H1 (cell line): ENCODE data around the gene LAMC1. TPM values are rescaled to one million over a fixed set of nuclear protein-coding genes. Genes with fewer than 3 reads are reported as not detected.

Source experiments
- CTCF ChIA-PET: fragments of 300-600 bp; sonication (Branson Sonifier 250); formaldehyde crosslinking; loops from one replicate; lab custom pipeline; 2021; ENCODE audit not compliant: partially characterized antibody; lab: Charles Lee
- POLR2A ChIA-PET: fragments of 300-600 bp; sonication (Branson Sonifier 250); formaldehyde crosslinking; loops from one replicate; lab custom pipeline; 2021; ENCODE audit warnings: inconsistent platforms; ENCODE audit not compliant: partially characterized antibody; lab: Charles Lee
- DNase-seq, 2 experiments: peaks; one replicate each; pipeline versions ENCODE4 v3.0.0 to v3.0.0-alpha.2; 2010 to 2022; ENCODE audit warnings: low spot score in 2 of 2, low read depth in 1 of 2, mixed read lengths in 1 of 2
- FAIRE-seq: peaks from 2 replicates; lab custom pipeline; 2011; peaks lifted over from hg19 to GRCh38; lab: Jason Lieb, UNC
- H2AFZ ChIP-seq: 2 replicates; pipeline ENCODE4 v1.8.1; 2012; ENCODE audit warnings: low read length, inconsistent platforms
- H2AK5ac ChIP-seq: 2 replicates; pipeline ENCODE4 v1.6.1; 2013; ENCODE audit warnings: low read depth, low read length
- H2BK120ac ChIP-seq: replicated peaks from 2 replicates; pipeline ENCODE3; 2013; ENCODE audit warnings: low read depth, low read length, inconsistent platforms
- H2BK12ac ChIP-seq: 2 replicates; pipeline ENCODE4 v1.6.1; 2013; ENCODE audit warnings: low read depth, low read length
- H2BK15ac ChIP-seq: 2 replicates; pipeline ENCODE4 v1.6.1; 2013; ENCODE audit warnings: low read length
- H2BK20ac ChIP-seq: 2 replicates; pipeline ENCODE4 v1.6.1; 2013; ENCODE audit warnings: low read length
- H2BK5ac ChIP-seq: 2 replicates; pipeline ENCODE4 v1.6.1; 2013; ENCODE audit warnings: low read depth, low read length
- H3K14ac ChIP-seq: 2 replicates; pipeline ENCODE4 v1.6.1; 2013; ENCODE audit warnings: inconsistent platforms; ENCODE audit not compliant: insufficient read length
- H3K18ac ChIP-seq: 2 replicates; pipeline ENCODE4 v1.6.1; 2013; ENCODE audit warnings: low read length; ENCODE audit errors: extremely low read depth
- H3K23ac ChIP-seq: 2 replicates; pipeline ENCODE4 v1.6.1; 2013; ENCODE audit warnings: inconsistent platforms; ENCODE audit not compliant: insufficient read length
- H3K23me2 ChIP-seq: 2 replicates; pipeline ENCODE4 v1.6.1; 2013; ENCODE audit warnings: low read depth, low read length
- H3K27ac ChIP-seq: 2 replicates; pipeline ENCODE4 v1.6.1; 2011; ENCODE audit warnings: low read depth, low read length, inconsistent platforms
- H3K27me3 ChIP-seq, 4 experiments: replicated peaks in 1 of 4; 1 replicate in 1 of 4; 2 replicates in 3 of 4; pipeline versions ENCODE4 v1.6.1 to v1.8.1; 2011 to 2013; ENCODE audit warnings: low read length in 3 of 4, mild to moderate bottlenecking in 3 of 4, inconsistent platforms in 2 of 4, mixed read lengths in 2 of 4, moderate library complexity in 1 of 4; ENCODE audit not compliant: control insufficient read depth in 3 of 4, insufficient read depth in 3 of 4; ENCODE audit errors: extremely low read depth in 1 of 4
- H3K36me3 ChIP-seq, 4 experiments: 2 replicates each; pipeline versions ENCODE4 v1.6.1 to v1.8.1; 2011 to 2013; ENCODE audit warnings: mild to moderate bottlenecking in 4 of 4, low read length in 3 of 4, moderate library complexity in 2 of 4, control low read depth in 1 of 4, inconsistent platforms in 1 of 4; ENCODE audit not compliant: insufficient read depth in 4 of 4, control insufficient read depth in 2 of 4
- H3K4ac ChIP-seq: replicated peaks from 2 replicates; pipeline ENCODE3; 2013; ENCODE audit warnings: low read length, low read depth, mixed read lengths, inconsistent platforms; ENCODE audit not compliant: insufficient read length
- H3K4me1 ChIP-seq, 4 experiments: replicated peaks in 1 of 4; 1 replicate in 1 of 4; 2 replicates in 3 of 4; pipeline versions ENCODE4 v1.6.1 to v1.8.1; 2011 to 2013; ENCODE audit warnings: low read length in 3 of 4, inconsistent platforms in 2 of 4, mixed read lengths in 1 of 4; ENCODE audit not compliant: insufficient read depth in 4 of 4, control insufficient read depth in 3 of 4
- H3K4me2 ChIP-seq, 2 experiments: 2 replicates each; pipeline versions ENCODE4 v1.6.1 to v1.8.1; 2011 to 2013; ENCODE audit warnings: low read depth in 2 of 2, low read length in 2 of 2, control low read depth in 1 of 2, inconsistent platforms in 1 of 2, mild to moderate bottlenecking in 1 of 2; ENCODE audit not compliant: insufficient read depth in 1 of 2
- H3K4me3 ChIP-seq, 4 experiments: fragments of 200-600, 300-600 bp in 1 of 4; sonication (generic), shearing (Covaris generic), sonication (Bioruptor Twin) in 1 of 4; 2 replicates each; pipeline versions ENCODE4 v1.5.1 to v1.8.1; 2011 to 2016; ENCODE audit warnings: low read length in 4 of 4, low read depth in 3 of 4, control low read depth in 2 of 4, inconsistent platforms in 2 of 4, mild to moderate bottlenecking in 2 of 4, mixed read lengths in 1 of 4, moderate library complexity in 1 of 4; ENCODE audit not compliant: insufficient read depth in 2 of 4; ENCODE audit errors: extremely low read depth in 1 of 4
- H3K56ac ChIP-seq: replicated peaks from 2 replicates; pipeline ENCODE3; 2013; ENCODE audit warnings: low read depth, mild to moderate bottlenecking, mixed read lengths, low read length, inconsistent platforms; ENCODE audit not compliant: insufficient read length
- H3K79me1 ChIP-seq: 2 replicates; pipeline ENCODE4 v1.6.1; 2013; ENCODE audit warnings: low read depth, low read length, control low read depth
- H3K79me2 ChIP-seq, 2 experiments: 2 replicates each; pipeline versions ENCODE4 v1.6.1 to v1.8.1; 2012 to 2013; ENCODE audit warnings: low read length in 2 of 2, mild to moderate bottlenecking in 2 of 2, inconsistent platforms in 1 of 2; ENCODE audit not compliant: insufficient read depth in 2 of 2, control insufficient read depth in 1 of 2
- H3K9ac ChIP-seq, 4 experiments: replicated peaks in 1 of 4; 1 replicate in 1 of 4; 2 replicates in 3 of 4; pipeline versions ENCODE4 v1.6.1 to v1.8.1; 2011 to 2013; ENCODE audit warnings: low read depth in 3 of 4, low read length in 3 of 4, control low read depth in 2 of 4, mild to moderate bottlenecking in 2 of 4, moderate library complexity in 2 of 4, inconsistent platforms in 1 of 4; ENCODE audit errors: extremely low read depth in 1 of 4
- H3K9me3 ChIP-seq, 2 experiments: 2 replicates each; pipeline versions ENCODE4 v1.6.1 to v1.8.1; 2012 to 2013; ENCODE audit warnings: mild to moderate bottlenecking in 2 of 2, moderate library complexity in 2 of 2, control low read depth in 1 of 2, inconsistent platforms in 1 of 2, low read depth in 1 of 2, low read length in 1 of 2, mixed read lengths in 1 of 2; ENCODE audit not compliant: insufficient read depth in 2 of 2
- H4K20me1 ChIP-seq, 2 experiments: replicated peaks in 1 of 2; 2 replicates each; pipeline versions ENCODE3 to v1.8.1; 2011 to 2013; ENCODE audit warnings: inconsistent platforms in 2 of 2, low read length in 2 of 2, mild to moderate bottlenecking in 1 of 2; ENCODE audit not compliant: insufficient read depth in 2 of 2, control insufficient read depth in 1 of 2
- H4K5ac ChIP-seq: 2 replicates; pipeline ENCODE4 v1.6.1; 2013; ENCODE audit warnings: low read length, low read depth, mixed read lengths, inconsistent platforms; ENCODE audit not compliant: insufficient read length
- H4K8ac ChIP-seq: 2 replicates; pipeline ENCODE4 v1.8.0; 2013; ENCODE audit warnings: mild to moderate bottlenecking, moderate library complexity, low read length, inconsistent platforms; ENCODE audit not compliant: insufficient read depth; ENCODE audit errors: extremely low read depth
- H4K91ac ChIP-seq: replicated peaks from 2 replicates; pipeline ENCODE3; 2013; ENCODE audit warnings: low read length, mixed read lengths, inconsistent platforms; ENCODE audit not compliant: insufficient read length
- CREB1 ChIP-seq: IDR thresholded peaks from 2 replicates; pipeline ENCODE4 v1.6.1; 2012; ENCODE audit warnings: inconsistent platforms
- TAF1 ChIP-seq: IDR thresholded peaks from 2 replicates; pipeline ENCODE4 v1.6.1; 2011; ENCODE audit warnings: mild to moderate bottlenecking, low read depth, low read length
- TEAD4 ChIP-seq: IDR thresholded peaks from 2 replicates; pipeline ENCODE4 v1.6.1; 2012; ENCODE audit warnings: low read depth, low read length, inconsistent platforms, mixed read lengths
- WGBS, 2 experiments: shearing (Covaris generic) in 1 of 2; methylation state at CpG; one replicate each; pipeline versions ENCODE4 v1.1.6 to v1.1.7; 2013 to 2015; ENCODE audit warnings: low lambda C conversion rate in 2 of 2, mixed read lengths in 2 of 2, inconsistent platforms in 1 of 2, low coverage in 1 of 2, missing lambda C conversion rate in 1 of 2; ENCODE audit not compliant: insufficient replicate concordance in 2 of 2, insufficient coverage in 1 of 2, insufficient read length in 1 of 2; ENCODE audit errors: extremely low coverage in 1 of 2, missing lambda C conversion rate in 1 of 2; 5-methylcytosine and 5-hydroxymethylcytosine counted together
- polyA plus RNA-seq, 7 experiments: library from polyadenylated mRNA; depleted of rRNA in 3 of 7; stranded (reverse) in 5 of 7; unstranded in 2 of 7; fragments of >200 nt in 5 of 7; fragments of 200-250 nt in 2 of 7; gene quantifications; 1 replicate in 5 of 7; 2 replicates in 1 of 7; 4 replicates in 1 of 7; pipeline versions ENCODE4 v1.2.1 to v1.2.3, GENCODE V29; 2011 to 2013; ENCODE audit warnings: missing spikeins in 2 of 7, mixed read lengths in 2 of 7
- total RNA-seq: library from RNA; stranded (reverse); fragmentation: NEBNext Ultra II Directional; extraction: Animal tissue kit (Norgen Biotek cat#: 25700); gene quantifications from 2 replicates; pipeline ENCODE4 v1.2.1, GENCODE V29; 2021

LAMC1 gene
- total and polyA plus RNA-seq, 2 of the 8 experiments (the other 6 are each of a cell fraction or from before 2014, with no cell fraction given): 47.6 to 90.3 TPM

DNA sequence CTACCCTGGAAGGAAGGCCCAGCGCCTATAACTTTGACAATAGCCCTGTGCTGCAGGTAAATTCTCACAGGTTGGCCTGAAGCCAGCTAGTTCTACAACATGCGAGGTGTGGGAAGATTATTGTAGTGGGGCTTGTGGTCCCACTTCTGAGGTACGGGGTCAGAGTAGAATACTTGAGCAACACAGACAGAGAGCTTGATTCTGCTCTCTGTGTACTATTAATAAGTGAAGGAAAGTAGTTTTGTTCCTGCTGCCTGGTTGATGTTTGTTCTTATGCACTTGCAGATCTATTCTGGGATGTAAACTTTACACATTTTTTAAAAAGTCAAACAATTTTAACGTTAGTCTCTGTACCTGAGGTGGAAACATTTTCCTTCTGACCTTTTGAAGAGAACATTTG lies 80.4 kb downstream of the LAMC1 start:
- no peak overlapping the region for H4K8ac ChIP-seq
- H3K27me3 ChIP-seq: no peaks in the 10 kb centered on the region
- no peak overlapping the region for H2BK20ac ChIP-seq
- no peak overlapping the region for H4K5ac ChIP-seq
- no peak overlapping the region for H2BK5ac ChIP-seq
- no peak overlapping the region for H3K4me2 ChIP-seq
- DNase-seq (no peak), FAIRE-seq (no peak)
- TF ChIP-seq TEAD4 (no peak), CREB1 (no peak), TAF1 (no peak)
- H3K9ac ChIP-seq: no peak overlapping the region
- H4K91ac ChIP-seq: no peak overlapping the region
- H3K79me1 ChIP-seq: peaks cover 2% of the 10 kb centered on the region
- H2AFZ ChIP-seq: no peak overlapping the region
- H3K9me3 ChIP-seq: no peaks in the 10 kb centered on the region
- 92% methylated on average over 4 of the region's 4 CpGs; no CpG with 5 or more reads in 1 of the 2 experiments for WGBS, 2 experiments
- H3K4me1 ChIP-seq: peaks cover 3 to 19% (median 13%) of the 10 kb centered on the region in 4 experiments
- H2BK120ac ChIP-seq: no peak overlapping the region
- no peak overlapping the region for H3K27ac ChIP-seq
- H2AK5ac ChIP-seq: no peak overlapping the region
- POLR2A ChIA-PET: no interaction called here
- H3K4ac ChIP-seq: no peak overlapping the region
- H2BK15ac ChIP-seq: no peak overlapping the region
- no peak overlapping the region for H3K14ac ChIP-seq
- CTCF ChIA-PET: interaction anchor here (1.0 to 1.2 kb wide), 2 partner anchors 12 to 27 kb away, joined by 3 to 4 read pairs; no protein-coding TSS in a partner anchor
- no peak overlapping the region for H3K23ac ChIP-seq
- H3K18ac ChIP-seq: no peak overlapping the region
- peaks cover 0 to 6% (median 0%) of the 10 kb centered on the region in 4 experiments; a peak in 3 of 8 replicates for H3K36me3 ChIP-seq
- no peak overlapping the region for H2BK12ac ChIP-seq
- no peak overlapping the region for H3K4me3 ChIP-seq
- H3K79me2 ChIP-seq: peaks cover 0 to 22% of the 10 kb centered on the region in 2 experiments; a peak in 2 of 4 replicates
- peaks cover 0 to 2% of the 10 kb centered on the region in 2 experiments for H4K20me1 ChIP-seq
- no peak overlapping the region for H3K56ac ChIP-seq
- no peaks in the 10 kb centered on the region for H3K23me2 ChIP-seq
